ENCODE data around the gene TMEM239.
A peak's percentile ranks its signal among the peaks of the same experiment; 100 is the strongest.

Gene TMEM239

GRCh38 chr20:2775139-2775538 lies 41.0 kb upstream of the TMEM239 start:
- no peak overlapping the region for H3K4me3 Mint-ChIP-seq
- peaks cover 12% of the 10 kb centered on the region for H3K9me3 Mint-ChIP-seq
- no peaks in the 10 kb centered on the region for H3K36me3 Mint-ChIP-seq (ENCODE audit: low read depth)
- H3K27ac Mint-ChIP-seq = no peak overlapping the region
- H3K4me1 Mint-ChIP-seq = no peaks in the 10 kb centered on the region
- no peak for TF ChIP-seq CTCF (IDR thresholded peaks at IDR 0.05; ENCODE audit: unreplicated experiment in 3 of 3)
- peaks cover 9% of the 10 kb centered on the region for H3K27me3 Mint-ChIP-seq (ENCODE audit: low read depth)

GRCh38 chr20:2778602-2779321 lies 37.4 kb upstream of the TMEM239 start:
- Mint-ChIP-seq H3K9me3 (peaks cover 12% of the 10 kb centered on the region), H3K27me3 (ENCODE audit: low read depth) (peaks cover 19% of the 10 kb centered on the region), H3K4me3 (no peak overlapping the region), H3K27ac (no peak overlapping the region), H3K36me3 (ENCODE audit: low read depth) (no peaks in the 10 kb centered on the region), H3K4me1 (no peaks in the 10 kb centered on the region)
- TF ChIP-seq CTCF (IDR thresholded peaks at IDR 0.05; ENCODE audit: unreplicated experiment in 3 of 3) = no peak

- Mint-ChIP-seq H3K36me3 (ENCODE audit: low read depth) (no peaks in the 10 kb centered on the region), H3K27me3 (ENCODE audit: low read depth) (peaks cover 26% of the 10 kb centered on the region), H3K4me3 (no peak overlapping the region)
These were observed 35.2 kb upstream of the TMEM239 start for GRCh38 chr20:2780948-2781347.

GRCh38 chr20:2783908-2784566 lies 32.1 kb upstream of the TMEM239 start:
- peaks cover 26% of the 10 kb centered on the region for H3K27me3 Mint-ChIP-seq (ENCODE audit: low read depth)
- H3K4me3 Mint-ChIP-seq = no peak overlapping the region
- H3K9me3 Mint-ChIP-seq = peaks cover 8% of the 10 kb centered on the region
- no peak for TF ChIP-seq CTCF (IDR thresholded peaks at IDR 0.05; ENCODE audit: unreplicated experiment in 3 of 3)
- no peaks in the 10 kb centered on the region for H3K4me1 Mint-ChIP-seq
- no peak overlapping the region for H3K27ac Mint-ChIP-seq
- no peaks in the 10 kb centered on the region for H3K36me3 Mint-ChIP-seq (ENCODE audit: low read depth)

More at GRCh38 chr20:2780948-2781347, 35.2 kb upstream of the TMEM239 start:
- Mint-ChIP-seq H3K4me1 (no peaks in the 10 kb centered on the region), H3K9me3 (peaks cover 8% of the 10 kb centered on the region), H3K27ac (no peak overlapping the region)
- TF ChIP-seq CTCF (IDR thresholded peaks at IDR 0.05; ENCODE audit: unreplicated experiment in 3 of 3) = no peak

GRCh38 chr20:2793471-2793870 lies 22.7 kb upstream of the TMEM239 start:
- Mint-ChIP-seq H3K4me3 (no peak overlapping the region), H3K27ac (peak overlapping the region in 2 of 3 experiments; percentile 20 to 50), H3K4me1 (no peaks in the 10 kb centered on the region), H3K9me3 (peaks cover 3% of the 10 kb centered on the region), H3K36me3 (ENCODE audit: low read depth) (peaks cover 58% of the 10 kb centered on the region), H3K27me3 (ENCODE audit: low read depth) (no peaks in the 10 kb centered on the region)
- TF ChIP-seq CTCF (IDR thresholded peaks at IDR 0.05; ENCODE audit: unreplicated experiment in 3 of 3) = no peak
